PFSK-1 (cell line): ENCODE results near the gene IFNGR2.

Experiments used
- FOXP2 ChIP-seq: optimal IDR thresholded peaks from 2 replicates; pipeline ENCODE3; 2011; ENCODE audit warnings: borderline replicate concordance, control low read depth, inconsistent platforms; ENCODE audit not compliant: insufficient read depth; ENCODE audit errors: extremely low read length, extremely low read depth
- POLR2AphosphoS5 ChIP-seq: IDR thresholded peaks from 2 replicates; pipeline ENCODE4 v1.6.1; 2012; ENCODE audit warnings: low read depth, mild to moderate bottlenecking, control low read depth, low read length, moderate library complexity
- SIN3A ChIP-seq: IDR thresholded peaks from 2 replicates; pipeline ENCODE4 v1.6.1; 2012; ENCODE audit warnings: mild to moderate bottlenecking, low read length, moderate library complexity, borderline replicate concordance; ENCODE audit not compliant: insufficient read depth
- TAF1 ChIP-seq: IDR thresholded peaks from 2 replicates; pipeline ENCODE4 v1.6.1; 2012; ENCODE audit warnings: low read length, control low read depth, borderline replicate concordance; ENCODE audit not compliant: insufficient read depth
- TF ChIP-seq, protein P1 (sequence below), 2 experiments: IDR thresholded peaks; 2 replicates each; pipeline versions ENCODE4 v1.6.1 to v1.8.0; 2011 to 2012; ENCODE audit warnings: low read depth in 2 of 2, low read length in 2 of 2, control low read depth in 1 of 2, inconsistent platforms in 1 of 2, mild to moderate bottlenecking in 1 of 2, moderate library complexity in 1 of 2; ENCODE audit not compliant: insufficient read depth in 1 of 2

The IFNGR2 gene

DNA sequence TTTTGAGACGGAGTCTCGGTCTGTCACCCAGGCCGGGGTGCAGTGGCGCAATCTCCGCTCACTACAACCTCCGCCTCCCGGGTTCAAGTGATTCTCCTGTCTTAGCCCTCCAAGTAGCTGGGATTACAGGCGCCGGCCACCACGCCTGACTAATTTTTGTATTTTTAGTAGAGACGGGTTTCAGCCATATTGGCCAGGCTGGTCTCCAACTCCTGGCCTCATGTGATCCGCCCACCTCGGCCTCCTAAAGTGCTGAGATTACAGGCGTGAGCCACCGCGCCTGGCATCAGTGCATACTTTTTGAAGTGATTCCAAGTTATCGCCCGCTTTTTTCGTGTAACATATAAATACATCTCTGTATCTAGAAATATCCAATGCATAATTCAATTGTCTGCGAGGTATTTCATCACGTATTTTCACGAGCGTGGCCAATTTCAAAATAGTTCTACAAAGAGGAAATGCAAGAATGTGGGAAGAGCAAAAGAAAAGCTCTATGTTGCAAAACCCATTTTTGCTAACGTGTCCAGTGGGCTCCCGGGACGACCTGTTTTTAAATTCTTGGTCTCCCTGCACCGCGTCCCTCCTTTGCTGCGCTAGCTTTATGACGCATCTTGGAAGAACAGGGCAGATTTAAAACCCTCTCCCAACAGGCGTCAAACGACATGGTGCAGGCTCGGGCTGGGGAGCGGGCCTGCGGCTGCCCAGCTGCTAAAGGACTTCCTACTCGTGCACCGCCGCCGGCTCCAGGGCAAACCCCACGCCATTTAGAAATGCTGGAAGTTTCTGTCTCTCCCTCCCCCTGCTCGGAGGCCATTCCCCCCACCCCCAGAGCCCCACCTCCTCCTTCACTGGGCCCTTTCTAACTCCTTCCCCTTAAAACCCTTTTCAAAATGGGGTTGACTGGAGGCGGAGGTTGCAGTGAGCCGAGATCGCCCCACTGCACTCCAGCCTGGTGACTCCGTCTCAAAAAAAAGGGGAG lies 923 bp upstream of the IFNGR2 start:
- TF ChIP-seq FOXP2: no peak
- no peak for TF ChIP-seq TAF1
- TF ChIP-seq SIN3A: no peak
- no peak for TF ChIP-seq POLR2AphosphoS5
- TF ChIP-seq, protein P1, sequence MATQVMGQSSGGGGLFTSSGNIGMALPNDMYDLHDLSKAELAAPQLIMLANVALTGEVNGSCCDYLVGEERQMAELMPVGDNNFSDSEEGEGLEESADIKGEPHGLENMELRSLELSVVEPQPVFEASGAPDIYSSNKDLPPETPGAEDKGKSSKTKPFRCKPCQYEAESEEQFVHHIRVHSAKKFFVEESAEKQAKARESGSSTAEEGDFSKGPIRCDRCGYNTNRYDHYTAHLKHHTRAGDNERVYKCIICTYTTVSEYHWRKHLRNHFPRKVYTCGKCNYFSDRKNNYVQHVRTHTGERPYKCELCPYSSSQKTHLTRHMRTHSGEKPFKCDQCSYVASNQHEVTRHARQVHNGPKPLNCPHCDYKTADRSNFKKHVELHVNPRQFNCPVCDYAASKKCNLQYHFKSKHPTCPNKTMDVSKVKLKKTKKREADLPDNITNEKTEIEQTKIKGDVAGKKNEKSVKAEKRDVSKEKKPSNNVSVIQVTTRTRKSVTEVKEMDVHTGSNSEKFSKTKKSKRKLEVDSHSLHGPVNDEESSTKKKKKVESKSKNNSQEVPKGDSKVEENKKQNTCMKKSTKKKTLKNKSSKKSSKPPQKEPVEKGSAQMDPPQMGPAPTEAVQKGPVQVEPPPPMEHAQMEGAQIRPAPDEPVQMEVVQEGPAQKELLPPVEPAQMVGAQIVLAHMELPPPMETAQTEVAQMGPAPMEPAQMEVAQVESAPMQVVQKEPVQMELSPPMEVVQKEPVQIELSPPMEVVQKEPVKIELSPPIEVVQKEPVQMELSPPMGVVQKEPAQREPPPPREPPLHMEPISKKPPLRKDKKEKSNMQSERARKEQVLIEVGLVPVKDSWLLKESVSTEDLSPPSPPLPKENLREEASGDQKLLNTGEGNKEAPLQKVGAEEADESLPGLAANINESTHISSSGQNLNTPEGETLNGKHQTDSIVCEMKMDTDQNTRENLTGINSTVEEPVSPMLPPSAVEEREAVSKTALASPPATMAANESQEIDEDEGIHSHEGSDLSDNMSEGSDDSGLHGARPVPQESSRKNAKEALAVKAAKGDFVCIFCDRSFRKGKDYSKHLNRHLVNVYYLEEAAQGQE (IDR thresholded peaks at IDR 0.05; ENCODE audit: insufficient read depth in 1 of 2, low read depth in 2 of 2, low read length in 2 of 2): no peak

DNA sequence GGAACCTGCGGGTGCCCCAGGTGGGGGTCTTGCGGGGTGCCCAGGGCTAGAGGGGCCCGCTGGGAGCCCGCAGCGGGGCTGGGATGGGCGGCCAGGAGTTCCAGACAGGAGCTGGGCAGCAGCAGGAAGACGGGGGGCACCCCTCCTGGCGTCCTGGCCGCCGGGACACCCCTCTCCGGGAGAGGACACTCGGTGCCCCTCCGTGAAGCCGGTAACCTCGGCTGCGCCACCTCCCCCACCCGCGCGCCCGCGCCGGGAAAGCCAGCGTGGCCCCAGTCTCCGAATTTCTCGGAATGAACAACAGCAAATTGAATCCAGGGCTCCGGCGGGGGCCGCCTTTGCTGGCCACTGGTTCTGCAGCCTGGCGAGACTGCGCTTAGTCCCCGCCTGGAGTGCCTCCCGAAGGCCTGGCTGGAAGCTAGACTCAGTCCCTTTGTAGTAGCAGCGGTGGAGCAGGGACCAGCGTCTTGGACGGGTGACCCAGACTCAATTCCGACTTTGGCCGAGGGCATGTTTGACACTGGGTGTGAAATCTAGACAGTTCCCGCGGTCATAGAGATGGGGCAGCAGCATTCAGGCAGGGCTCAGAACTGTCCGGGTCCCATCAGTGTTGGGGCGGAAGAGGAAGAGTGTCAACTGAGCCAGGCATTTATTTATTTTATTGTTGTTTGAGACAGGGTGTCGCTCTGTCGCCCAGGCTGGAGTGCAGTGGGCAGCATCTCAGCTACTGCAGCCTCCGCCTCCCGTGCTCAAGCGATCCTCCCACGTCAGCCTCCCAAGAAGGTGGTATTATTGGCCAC lies 773 bp downstream of the IFNGR2 start:
- TF ChIP-seq TAF1 (no peak), POLR2AphosphoS5 (no peak), SIN3A (no peak), FOXP2 (no peak)
- TF ChIP-seq, protein P1 (IDR thresholded peaks at IDR 0.05; ENCODE audit: insufficient read depth in 1 of 2, low read depth in 2 of 2, low read length in 2 of 2): no peak

DNA sequence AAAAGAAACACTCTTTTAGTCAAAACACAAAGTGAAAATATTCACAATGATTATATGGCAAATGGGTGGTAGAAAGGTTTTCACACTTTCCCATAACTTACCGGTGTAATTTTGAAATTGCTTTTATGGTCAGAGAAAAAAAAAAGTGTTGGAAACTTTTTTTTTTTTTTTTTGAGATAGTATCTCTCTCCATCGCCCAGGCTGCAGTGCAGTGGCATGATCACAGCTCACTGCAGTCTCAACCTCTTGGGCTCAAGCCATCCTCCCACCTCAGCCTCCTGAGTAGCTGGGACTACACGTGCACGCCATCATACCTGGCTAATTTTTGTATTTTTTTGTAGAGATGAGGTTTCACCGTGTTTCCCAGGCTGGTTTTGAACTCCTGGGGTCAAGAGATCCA lies 3.3 kb downstream of the IFNGR2 start:
- TF ChIP-seq SIN3A: no peak
- TF ChIP-seq FOXP2: no peak
- TF ChIP-seq, protein P1 (IDR thresholded peaks at IDR 0.05; ENCODE audit: insufficient read depth in 1 of 2, low read depth in 2 of 2, low read length in 2 of 2): no peak
- TF ChIP-seq POLR2AphosphoS5: no peak
- TF ChIP-seq TAF1: no peak

DNA sequence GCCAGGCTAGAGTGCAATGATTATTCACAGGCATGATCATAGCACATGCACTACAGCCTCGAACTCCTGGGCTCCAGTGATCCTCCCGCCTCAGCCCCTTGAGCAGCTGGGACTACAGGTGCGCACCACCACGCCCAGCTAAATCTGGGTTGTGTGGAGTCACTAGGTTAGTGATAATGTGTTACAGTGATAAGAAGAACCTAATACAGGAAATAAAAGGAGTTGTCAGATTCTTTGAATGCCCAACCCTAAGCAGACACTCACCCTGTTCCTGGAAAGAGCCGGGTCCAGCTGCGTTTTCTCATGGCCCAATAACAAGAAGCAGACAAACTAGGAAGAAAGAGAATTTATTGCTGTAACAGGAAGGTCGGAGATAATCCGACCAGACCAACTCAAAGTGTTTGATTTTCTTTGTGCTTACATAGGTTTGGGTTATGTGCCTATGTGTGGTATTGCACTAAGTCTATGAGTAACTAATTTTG lies 8.8 kb downstream of the IFNGR2 start:
- TF ChIP-seq SIN3A: no peak
- no peak for TF ChIP-seq FOXP2
- no peak for TF ChIP-seq POLR2AphosphoS5
- TF ChIP-seq, protein P1 (IDR thresholded peaks at IDR 0.05; ENCODE audit: insufficient read depth in 1 of 2, low read depth in 2 of 2, low read length in 2 of 2): no peak
- no peak for TF ChIP-seq TAF1
